Keratinocyte (primary cell): ENCODE data around the gene WNK2.

Experiments
- CTCF ChIP-seq, 3 experiments: IDR thresholded peaks in 1 of 3; conservative IDR thresholded peaks in 1 of 3; optimal IDR thresholded peaks in 1 of 3; 2 replicates in 2 of 3; 3 replicates in 1 of 3; pipeline versions ENCODE3 to v1.5.1; 2011; ENCODE audit warnings: low read length in 3 of 3, mild to moderate bottlenecking in 3 of 3, moderate library complexity in 2 of 3, control low read depth in 1 of 3, inconsistent platforms in 1 of 3; ENCODE audit not compliant: insufficient read depth in 2 of 3; ENCODE audit errors: extremely low read depth in 1 of 3
- EZH2 ChIP-seq: IDR thresholded peaks from one replicate; pipeline ENCODE4 v1.6.1; 2012; ENCODE audit warnings: inconsistent platforms, mild to moderate bottlenecking, low read length, moderate library complexity

GRCh38 chr9:93224591-93224990 lies 40.7 kb downstream of the WNK2 start:
- no peak for TF ChIP-seq CTCF (optimal IDR thresholded peaks at IDR 0.05 in 1 of 3, IDR thresholded peaks at IDR 0.05 in 1 of 3, conservative IDR thresholded peaks at IDR 0.05 in 1 of 3; ENCODE audit: extremely low read depth in 1 of 3, insufficient read depth in 2 of 3, low read length in 3 of 3)
- no peak for TF ChIP-seq EZH2
